Liver (tissue), 9 donors: Measurements from ENCODE around the gene SH2D3A. TPM values are rescaled to one million over a fixed set of nuclear protein-coding genes. Genes with fewer than 3 reads are reported as not detected.
A peak's percentile ranks its signal among the peaks of the same experiment; 100 is the strongest.

Experiments
- DNase-seq: peaks from one replicate; pipeline ENCODE4 v3.0.0-alpha.2; 2017; ENCODE audit warnings: low spot score
- H3K27ac ChIP-seq, 2 donors: one replicate each; pipeline ENCODE4 v1.7.0; 2013; ENCODE audit warnings: inconsistent platforms in 2 of 2, low read length in 2 of 2, control low read depth in 1 of 2, low read depth in 1 of 2, mild to moderate bottlenecking in 1 of 2
- H3K27me3 ChIP-seq, 4 donors: one replicate each; pipeline versions ENCODE4 v1.6.1 to v1.7.0; 2013; ENCODE audit warnings: low read length in 3 of 4, inconsistent platforms in 1 of 4, mild to moderate bottlenecking in 1 of 4, moderate library complexity in 1 of 4; ENCODE audit not compliant: control insufficient read depth in 4 of 4, insufficient read depth in 4 of 4
- H3K36me3 ChIP-seq, 4 donors: one replicate each; pipeline versions ENCODE4 v1.6.1 to v1.7.0; 2013; ENCODE audit warnings: low read length in 3 of 4, mild to moderate bottlenecking in 3 of 4, low read depth in 1 of 4, moderate library complexity in 1 of 4; ENCODE audit not compliant: control insufficient read depth in 4 of 4, insufficient read depth in 3 of 4
- H3K4me1 ChIP-seq, 4 donors: one replicate each; pipeline versions ENCODE4 v1.6.1 to v1.7.0; 2013; ENCODE audit warnings: low read length in 3 of 4, mild to moderate bottlenecking in 3 of 4, moderate library complexity in 1 of 4; ENCODE audit not compliant: control insufficient read depth in 4 of 4, insufficient read depth in 4 of 4
- H3K4me3 ChIP-seq, 3 donors: one replicate each; pipeline versions ENCODE4 v1.6.1 to v1.7.0; 2013; ENCODE audit warnings: low read length in 3 of 3, control low read depth in 1 of 3, low read depth in 1 of 3, mild to moderate bottlenecking in 1 of 3
- H3K9ac ChIP-seq, 2 donors: one replicate each; pipeline ENCODE4 v1.7.0; 2013; ENCODE audit warnings: low read length in 2 of 2, mild to moderate bottlenecking in 2 of 2, moderate library complexity in 2 of 2, control low read depth in 1 of 2, low read depth in 1 of 2
- H3K9me3 ChIP-seq, 4 donors: one replicate each; pipeline versions ENCODE4 v1.6.1 to v1.7.0; 2013; ENCODE audit warnings: low read length in 3 of 4; ENCODE audit not compliant: control insufficient read depth in 4 of 4
- ATF3 ChIP-seq: IDR thresholded peaks from 2 replicates; pipeline ENCODE4 v1.6.1; 2016; ENCODE audit warnings: antibody characterized with exemption
- CTCF ChIP-seq: fragments of 150-350 bp; IDR thresholded peaks from 2 replicates; pipeline ENCODE4 v1.5.1; 2017; ENCODE audit warnings: improper control_type of control experiment, low read depth, low read length; ENCODE audit not compliant: missing input control
- FOXA1 ChIP-seq: IDR thresholded peaks from 2 replicates; pipeline ENCODE4 v1.6.1; 2016; ENCODE audit warnings: antibody characterized with exemption
- FOXA2 ChIP-seq: IDR thresholded peaks from 2 replicates; pipeline ENCODE4 v1.6.1; 2016; ENCODE audit warnings: antibody characterized with exemption
- GABPA ChIP-seq, 2 donors: IDR thresholded peaks in 1 of 2; conservative IDR thresholded peaks in 1 of 2; 2 replicates each; pipeline ENCODE4 v1.6.1; 2016; ENCODE audit warnings: antibody characterized with exemption in 2 of 2, mild to moderate bottlenecking in 1 of 2, moderate library complexity in 1 of 2
- HNF4A ChIP-seq, 2 donors: conservative IDR thresholded peaks; 2 replicates each; pipeline ENCODE4 v1.6.1; 2016; ENCODE audit warnings: antibody characterized with exemption in 2 of 2, mild to moderate bottlenecking in 2 of 2
- HNF4G ChIP-seq: IDR thresholded peaks from 2 replicates; pipeline ENCODE4 v1.6.1; 2016; ENCODE audit warnings: antibody characterized with exemption
- JUND ChIP-seq, 2 donors: IDR thresholded peaks; 2 replicates each; pipeline ENCODE4 v1.6.1; 2016; ENCODE audit warnings: antibody characterized with exemption in 2 of 2
- MAX ChIP-seq: IDR thresholded peaks from 2 replicates; pipeline ENCODE4 v1.6.1; 2016; ENCODE audit warnings: antibody characterized with exemption
- NR2F2 ChIP-seq: IDR thresholded peaks from 2 replicates; pipeline ENCODE4 v1.6.1; 2016; ENCODE audit warnings: antibody characterized with exemption
- RAD21 ChIP-seq, 2 donors: IDR thresholded peaks; 2 replicates each; pipeline ENCODE4 v1.6.1; 2016; ENCODE audit warnings: antibody characterized with exemption in 2 of 2, mild to moderate bottlenecking in 2 of 2
- REST ChIP-seq: IDR thresholded peaks from 2 replicates; pipeline ENCODE4 v1.6.1; 2016; ENCODE audit warnings: antibody characterized with exemption, mild to moderate bottlenecking
- RXRA ChIP-seq, 2 donors: IDR thresholded peaks; 2 replicates each; pipeline ENCODE4 v1.6.1; 2017 to 2018; ENCODE audit warnings: antibody characterized with exemption in 2 of 2, mild to moderate bottlenecking in 1 of 2
- SP1 ChIP-seq: IDR thresholded peaks from 2 replicates; pipeline ENCODE4 v1.6.1; 2018; ENCODE audit warnings: antibody characterized with exemption, mild to moderate bottlenecking
- TAF1 ChIP-seq: conservative IDR thresholded peaks from 2 replicates; pipeline ENCODE4 v1.6.1; 2016; ENCODE audit warnings: antibody characterized with exemption, mild to moderate bottlenecking
- YY1 ChIP-seq: IDR thresholded peaks from 2 replicates; pipeline ENCODE4 v1.6.1; 2016; ENCODE audit warnings: antibody characterized with exemption, mild to moderate bottlenecking
- ZBTB33 ChIP-seq: IDR thresholded peaks from 2 replicates; pipeline ENCODE4 v1.6.1; 2016; ENCODE audit warnings: antibody characterized with exemption
- WGBS: extraction: QIAGEN DNeasy Blood & Tissue Kit; methylation state at CpG from one replicate; pipeline ENCODE4 v1.1.7; 2013; 5-methylcytosine and 5-hydroxymethylcytosine counted together
- polyA plus RNA-seq, 2 donors: library from polyadenylated mRNA; stranded (reverse) in 1 of 2; unstranded in 1 of 2; fragments of 200-250 nt in 1 of 2; fragments of >200 nt in 1 of 2; fragmentation: Nextera tagmentation in 1 of 2; extraction: Ambion mirVana in 1 of 2; gene quantifications; one replicate each; pipeline versions ENCODE4 v1.2.1 to v1.2.3, GENCODE V29; 2013 to 2015
- total RNA-seq, 2 donors: library from RNA; depleted of rRNA; stranded (reverse); fragments of >200 nt; gene quantifications; one replicate each; pipeline ENCODE4 v1.2.3, GENCODE V29; 2014
- donor health status: healthy.
- donor health status: healthy.
- donor health status: healthy.
- donor health status: healthy.
- donor health status: healthy.

Gene SH2D3A
- total and polyA plus RNA-seq, 4 donors = 0.23 to 1.0 (median 0.77) TPM

- Histone ChIP-seq H3K9ac (peak overlapping the region in 1 of 2 donors; percentile 47), H3K4me3 (peak overlapping the region; percentile 28 to 84 (median 54))
- no peak for DNase-seq
Observed at GRCh38 chr19:6752256-6753177, 14.7 kb downstream of the SH2D3A start.

More at GRCh38 chr19:6752256-6753177, 14.7 kb downstream of the SH2D3A start:
- Histone ChIP-seq H3K9me3 (no peaks in the 10 kb centered on the region), H3K27me3 (no peaks in the 10 kb centered on the region), H3K27ac (peak overlapping the region; percentile 83 to 86), H3K4me1 (peaks cover 0 to 27% (median 13%) of the 10 kb centered on the region in 4 donors), H3K36me3 (peaks cover 0 to 7% (median 2%) of the 10 kb centered on the region in 4 donors)
- TF ChIP-seq CTCF = no peak
- TF ChIP-seq TAF1 = no peak
- TF ChIP-seq HNF4A (conservative IDR thresholded peaks at IDR 0.05) = peak; percentile 54 to 83
- TF ChIP-seq RAD21 (IDR thresholded peaks at IDR 0.05) = peak; percentile 22 to 26
- TF ChIP-seq NR2F2 = no peak
- no peak for TF ChIP-seq FOXA1
- TF ChIP-seq SP1 = peak; percentile 66
- peak; percentile 69 for TF ChIP-seq MAX
- peak; percentile 67 to 78 for TF ChIP-seq RXRA (IDR thresholded peaks at IDR 0.05)
- TF ChIP-seq ATF3 = no peak
- TF ChIP-seq REST = no peak
- TF ChIP-seq JUND (IDR thresholded peaks at IDR 0.05) = peak in 1 of 2 donors; percentile 44
- TF ChIP-seq FOXA2 = no peak
- TF ChIP-seq HNF4G = no peak
- peak; percentile 50 for TF ChIP-seq ZBTB33
- peak; percentile 63 for TF ChIP-seq YY1
- TF ChIP-seq GABPA (IDR thresholded peaks at IDR 0.05 in 1 of 2, conservative IDR thresholded peaks at IDR 0.05 in 1 of 2) = peak in 1 of 2 donors; percentile 28
- 29% methylated on average over 50 of the region's 50 CpGs for WGBS
